Activated naive CD8-positive, alpha-beta T cell treated with anti-CD3 and anti-CD28 coated beads, Interleukin-2, amount 10 ng/mL, durations not matched to agents 7 days and 5 days (primary cell): ENCODE data around the gene IRF1. TPM values are rescaled to one million over a fixed set of nuclear protein-coding genes. Genes with fewer than 3 reads are reported as not detected.
A peak's percentile ranks its signal among the peaks of the same experiment; 100 is the strongest.

Experiments
- ATAC-seq: fragments of 150-1000 bp; cut with Tn5 transposase; one replicate; pipeline ENCODE4 v1.10.0; 2021; ENCODE audit warnings: low read depth, moderate library complexity
- POLR2A ChIA-PET: fragments of 350-600 bp; sonication (Branson Sonifier 250); formaldehyde crosslinking; loops from one replicate; lab custom pipeline; 2021; ENCODE audit warnings: antibody characterized with exemption; lab: Charles Lee
- DNase-seq: peaks from one replicate; pipeline ENCODE4 v3.0.0; 2021
- H3K27ac Mint-ChIP-seq: one replicate; pipeline ENCODE4 v1.8.0; 2022; ENCODE audit warnings: mild to moderate bottlenecking, mixed read lengths
- H3K27me3 Mint-ChIP-seq: one replicate; pipeline ENCODE4 v1.8.0; 2022; ENCODE audit warnings: mild to moderate bottlenecking, moderate library complexity, mixed read lengths
- H3K36me3 Mint-ChIP-seq: one replicate; pipeline ENCODE4 v1.8.0; 2021; ENCODE audit warnings: mild to moderate bottlenecking, mixed read lengths
- H3K4me1 Mint-ChIP-seq: one replicate; pipeline ENCODE4 v1.8.0; 2021; ENCODE audit warnings: mixed read lengths
- H3K4me3 Mint-ChIP-seq: one replicate; pipeline ENCODE4 v1.8.0; 2022; ENCODE audit warnings: mild to moderate bottlenecking, moderate library complexity, mixed read lengths
- H3K9me3 Mint-ChIP-seq: one replicate; pipeline ENCODE4 v1.8.0; 2021; ENCODE audit warnings: mixed read lengths
- total RNA-seq, 2 experiments: library from RNA; stranded (reverse); gene quantifications; one replicate each; pipeline ENCODE4 v1.2.3, GENCODE V29; 2021

IRF1 gene
- total RNA-seq, 2 experiments from 2014 or later, result 228 to 238 TPM

DNA sequence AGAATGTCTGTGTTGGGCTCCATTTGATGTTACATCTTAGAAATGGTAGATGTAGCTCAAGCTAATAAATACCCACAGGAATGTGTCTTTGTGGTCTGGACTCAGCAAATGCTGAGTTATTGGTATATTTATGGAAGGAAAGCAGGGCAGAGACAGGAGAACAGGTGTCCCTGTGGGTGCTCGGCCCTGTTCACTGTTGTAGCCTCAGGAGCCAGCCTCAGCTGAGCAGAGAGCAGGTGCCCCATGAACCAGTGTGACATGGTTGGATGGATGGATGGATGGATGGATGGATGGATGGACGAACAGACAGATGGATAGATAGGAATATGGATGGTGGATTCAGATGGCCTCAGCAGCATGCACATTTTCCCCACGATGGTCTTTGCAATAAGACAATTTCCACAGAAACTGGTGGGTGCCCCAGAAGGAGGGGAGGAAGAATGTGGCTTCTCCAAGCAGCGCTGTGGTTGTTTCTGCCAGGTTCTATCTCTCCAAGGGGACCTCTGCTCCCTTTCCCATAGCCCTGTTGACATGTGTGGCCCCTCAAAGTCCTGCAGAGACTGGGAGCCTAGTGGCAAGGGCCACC is 8.2 kb upstream of the IRF1 start:
- H3K27me3 Mint-ChIP-seq, result no peaks in the 10 kb centered on the region
- POLR2A ChIA-PET, result interaction anchor here (0.9 to 27.2 kb wide), 7 partner anchors 22 to 112 kb away, joined by 4 to 1195 read pairs (median 23); partner anchors contain the start of gene IRF1
- DNase-seq, result no peak
- H3K4me3 Mint-ChIP-seq, result no peak overlapping the region
- no peaks in the 10 kb centered on the region for H3K9me3 Mint-ChIP-seq
- ATAC-seq, result no peak
- peaks cover 42% of the 10 kb centered on the region for H3K4me1 Mint-ChIP-seq
- H3K27ac Mint-ChIP-seq, result peak overlapping the region; percentile 86
- H3K36me3 Mint-ChIP-seq, result no peaks in the 10 kb centered on the region

GRCh38 chr5:132498152-132498551 is 7.6 kb upstream of the IRF1 start:
- Mint-ChIP-seq H3K27me3 (no peaks in the 10 kb centered on the region), H3K4me3 (no peak overlapping the region), H3K4me1 (peaks cover 48% of the 10 kb centered on the region), H3K27ac (peak overlapping the region; percentile 90), H3K9me3 (no peaks in the 10 kb centered on the region), H3K36me3 (no peaks in the 10 kb centered on the region)
- POLR2A ChIA-PET, result interaction anchor here (1.1 to 27.2 kb wide), 7 partner anchors 21 to 249 kb away, joined by 6 to 1195 read pairs (median 21); partner anchors contain the start of genes CCNI2 and IRF1
- peak; percentile 37 for DNase-seq
- no peak for ATAC-seq

DNA sequence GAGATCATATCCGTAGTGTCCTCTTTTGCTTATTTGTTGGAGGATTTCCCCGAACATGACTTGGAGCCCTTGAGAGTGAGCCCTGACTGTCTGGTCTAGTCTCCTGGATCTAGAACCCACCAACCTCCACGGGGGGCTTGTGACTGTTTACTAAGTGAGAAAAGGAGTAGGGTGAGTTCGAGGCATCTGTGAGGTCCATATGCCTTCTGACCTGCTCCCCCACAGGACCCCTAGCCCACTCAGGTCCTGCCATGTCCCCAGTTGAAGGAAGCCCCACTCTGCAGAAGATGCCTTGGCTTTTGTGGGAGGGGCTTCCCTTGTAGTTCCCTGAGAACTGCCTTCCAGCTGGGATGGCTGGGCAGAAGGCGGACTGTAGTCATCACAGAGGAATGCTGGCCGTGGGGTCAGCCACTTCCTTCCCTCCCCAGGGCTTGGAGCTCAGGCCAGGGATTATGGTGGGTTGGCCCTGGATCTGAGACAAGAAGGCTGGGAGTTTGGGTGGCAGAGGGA is 7.0 kb upstream of the IRF1 start:
- DNase-seq (peak; percentile 38), ATAC-seq (no peak)
- H3K4me1 Mint-ChIP-seq, result peaks cover 53% of the 10 kb centered on the region
- H3K27ac Mint-ChIP-seq, result peak overlapping the region; percentile 90
- no peaks in the 10 kb centered on the region for H3K9me3 Mint-ChIP-seq
- no peaks in the 10 kb centered on the region for H3K36me3 Mint-ChIP-seq
- H3K4me3 Mint-ChIP-seq, result peak overlapping the region; percentile 87
- H3K27me3 Mint-ChIP-seq, result no peaks in the 10 kb centered on the region
- POLR2A ChIA-PET, result interaction anchor here (0.8 to 27.2 kb wide), 12 partner anchors 21 to 1649 kb away, joined by 3 to 1195 read pairs (median 17); partner anchors contain the start of genes CCNI2 and IRF1

DNA sequence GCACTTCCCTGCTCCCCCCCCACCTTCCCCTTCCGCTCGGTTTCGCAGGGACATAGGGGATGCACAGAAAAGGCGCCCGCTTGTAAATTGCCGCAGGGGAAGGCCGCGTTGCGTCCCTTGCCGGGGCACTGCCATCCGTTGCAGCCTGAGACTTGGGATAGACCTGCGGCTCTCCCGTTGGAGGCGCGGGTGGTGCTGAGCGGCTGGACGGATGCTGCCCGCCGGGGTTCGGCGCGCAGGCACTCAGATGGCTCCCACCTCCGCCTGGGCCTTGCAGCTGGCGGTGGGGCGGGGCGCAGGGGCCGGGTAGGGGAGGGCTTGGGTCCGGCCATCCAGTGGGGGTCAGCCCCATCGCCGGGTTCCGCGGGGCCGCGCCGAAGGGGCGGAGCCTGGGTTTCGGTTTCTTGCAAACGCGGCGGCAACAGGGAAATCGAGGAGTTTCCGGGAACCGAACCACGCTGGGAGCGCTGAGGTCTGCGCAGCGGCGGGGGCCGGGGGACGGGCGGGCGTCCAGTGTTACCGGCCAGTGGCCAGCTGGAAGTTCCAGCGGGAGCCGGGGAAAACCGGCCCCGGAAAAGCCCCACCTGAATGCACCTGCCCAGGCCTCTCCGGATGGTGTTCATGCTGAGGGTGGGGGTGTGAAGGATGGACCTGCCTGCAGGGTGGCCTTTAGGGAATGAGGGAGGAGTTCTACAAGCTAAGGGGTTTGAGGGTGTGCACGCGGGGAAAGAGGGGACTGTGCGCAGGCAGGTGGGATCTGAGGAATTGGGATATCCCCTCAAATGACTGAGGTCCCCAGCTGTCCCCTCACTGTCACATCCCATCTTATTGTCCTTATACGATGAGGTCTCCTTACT is 6.3 kb upstream of the IRF1 start:
- Mint-ChIP-seq H3K9me3 (no peaks in the 10 kb centered on the region), H3K36me3 (no peaks in the 10 kb centered on the region), H3K4me3 (peak overlapping the region; percentile 87), H3K27me3 (no peaks in the 10 kb centered on the region), H3K4me1 (peaks cover 58% of the 10 kb centered on the region), H3K27ac (peak overlapping the region; percentile 90)
- POLR2A ChIA-PET, result interaction anchor here (0.7 to 27.2 kb wide), 26 partner anchors 20 to 1650 kb away, joined by 3 to 1195 read pairs (median 6); partner anchors contain the start of genes CCNI2, IRF1 and SLC22A5
- peak; percentile 38 for ATAC-seq
- DNase-seq, result peak; percentile 82

DNA sequence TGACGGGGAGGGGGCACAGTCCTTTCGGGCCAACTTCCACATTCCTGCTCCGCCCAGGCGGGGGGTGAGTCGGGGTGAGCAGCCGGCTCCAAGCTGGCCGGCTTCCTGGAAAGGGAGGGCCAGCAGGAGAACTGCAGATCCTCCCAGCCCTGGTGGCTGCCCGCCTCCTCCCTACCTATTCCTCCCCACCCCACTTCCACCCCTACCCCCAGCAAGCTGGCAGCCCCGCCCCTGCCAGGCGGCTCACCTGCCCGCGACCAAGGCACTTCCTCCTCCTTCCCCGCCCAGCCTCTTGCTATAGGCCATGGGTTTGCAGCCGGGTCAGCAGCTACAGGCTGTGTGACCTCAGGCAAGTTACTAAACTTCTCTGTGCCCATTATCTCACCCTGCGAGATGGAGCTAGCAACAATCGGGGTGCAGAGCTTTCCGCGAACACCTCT is 5.6 kb upstream of the IRF1 start:
- peak overlapping the region; percentile 90 for H3K27ac Mint-ChIP-seq
- H3K27me3 Mint-ChIP-seq, result no peaks in the 10 kb centered on the region
- POLR2A ChIA-PET, result interaction anchor here (0.7 to 27.2 kb wide), 25 partner anchors 19 to 258 kb away, joined by 3 to 1195 read pairs (median 6); partner anchors contain the start of genes CCNI2, IRF1 and SLC22A5
- H3K4me1 Mint-ChIP-seq, result peaks cover 63% of the 10 kb centered on the region
- no peaks in the 10 kb centered on the region for H3K36me3 Mint-ChIP-seq
- H3K9me3 Mint-ChIP-seq, result no peaks in the 10 kb centered on the region
- peak; percentile 62 for ATAC-seq
- peak overlapping the region; percentile 87 for H3K4me3 Mint-ChIP-seq
- DNase-seq, result peak; percentile 86

DNA sequence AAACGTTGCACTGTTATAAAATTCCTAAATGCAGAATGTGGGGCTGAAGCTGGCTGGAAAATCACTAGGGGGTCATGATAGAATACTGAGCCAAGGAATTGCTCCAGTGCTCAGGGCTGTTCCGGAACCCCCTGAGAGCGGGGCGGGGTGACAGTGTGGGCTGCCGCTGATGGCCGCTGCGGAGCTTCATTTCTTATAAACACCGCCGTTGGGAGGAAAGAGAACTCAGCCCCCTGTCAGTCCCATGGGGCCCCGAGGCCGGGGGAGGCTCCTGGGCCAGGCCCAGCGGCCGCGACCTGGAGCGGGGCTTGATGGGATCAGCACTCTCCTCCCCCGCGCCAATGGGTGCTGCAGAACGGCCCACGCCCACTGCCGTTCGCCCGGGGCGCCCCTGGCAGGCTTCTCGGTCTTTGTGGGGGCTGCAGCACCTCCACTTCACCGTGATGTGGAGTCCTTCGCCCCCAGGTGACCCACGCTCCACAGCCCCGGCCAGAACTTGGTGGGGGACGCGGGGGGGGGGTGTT is 5.2 kb upstream of the IRF1 start:
- H3K36me3 Mint-ChIP-seq, result no peaks in the 10 kb centered on the region
- DNase-seq (peak; percentile 82), ATAC-seq (peak; percentile 57)
- POLR2A ChIA-PET, result interaction anchor here (0.7 to 27.2 kb wide), 26 partner anchors 19 to 128 kb away, joined by 3 to 1195 read pairs (median 6); partner anchors contain the start of genes IRF1 and SLC22A5
- H3K4me1 Mint-ChIP-seq, result peaks cover 61% of the 10 kb centered on the region
- H3K27ac Mint-ChIP-seq, result peak overlapping the region; percentile 99
- H3K9me3 Mint-ChIP-seq, result no peaks in the 10 kb centered on the region
- H3K4me3 Mint-ChIP-seq, result peak overlapping the region; percentile 87
- no peaks in the 10 kb centered on the region for H3K27me3 Mint-ChIP-seq

GRCh38 chr5:132493821-132494220 is 3.2 kb upstream of the IRF1 start:
- POLR2A ChIA-PET, result interaction anchor here (1.8 to 27.2 kb wide), 4 partner anchors 17 to 83 kb away, joined by 5 to 1195 read pairs (median 122); partner anchors contain the start of gene IRF1
- Mint-ChIP-seq H3K27me3 (no peaks in the 10 kb centered on the region), H3K36me3 (peaks cover 12% of the 10 kb centered on the region), H3K4me1 (peaks cover 52% of the 10 kb centered on the region), H3K27ac (peak overlapping the region; percentile 99), H3K4me3 (peak overlapping the region; percentile 87), H3K9me3 (no peaks in the 10 kb centered on the region)
- ATAC-seq (no peak), DNase-seq (no peak)

DNA sequence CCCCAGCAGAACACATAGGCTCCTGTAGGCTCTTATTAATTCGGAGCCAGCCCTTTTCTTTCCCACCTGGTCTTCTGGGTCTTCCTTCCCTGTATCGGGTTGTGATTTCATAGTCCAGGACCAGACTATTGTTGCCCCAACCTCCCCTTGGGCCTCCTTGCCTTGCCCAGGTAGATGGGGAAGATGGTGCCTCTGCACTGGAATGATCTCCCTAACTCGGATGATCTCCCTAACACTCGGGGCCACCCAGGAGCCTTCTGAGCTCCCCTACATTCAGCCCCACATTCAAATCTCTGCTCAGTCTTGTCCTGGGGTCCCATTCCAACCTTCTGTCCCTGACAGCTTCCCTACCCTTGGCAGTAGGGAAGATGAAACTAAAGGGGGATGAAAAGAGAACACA is 2.7 kb upstream of the IRF1 start:
- peak overlapping the region; percentile 99 for H3K27ac Mint-ChIP-seq
- H3K36me3 Mint-ChIP-seq, result peaks cover 17% of the 10 kb centered on the region
- no peaks in the 10 kb centered on the region for H3K9me3 Mint-ChIP-seq
- ATAC-seq (no peak), DNase-seq (no peak)
- H3K27me3 Mint-ChIP-seq, result no peaks in the 10 kb centered on the region
- POLR2A ChIA-PET, result interaction anchor here (0.7 to 27.2 kb wide), 5 partner anchors 16 to 83 kb away, joined by 3 to 1195 read pairs (median 211); partner anchors contain the start of gene IRF1
- H3K4me3 Mint-ChIP-seq, result peak overlapping the region; percentile 87
- peaks cover 50% of the 10 kb centered on the region for H3K4me1 Mint-ChIP-seq

DNA sequence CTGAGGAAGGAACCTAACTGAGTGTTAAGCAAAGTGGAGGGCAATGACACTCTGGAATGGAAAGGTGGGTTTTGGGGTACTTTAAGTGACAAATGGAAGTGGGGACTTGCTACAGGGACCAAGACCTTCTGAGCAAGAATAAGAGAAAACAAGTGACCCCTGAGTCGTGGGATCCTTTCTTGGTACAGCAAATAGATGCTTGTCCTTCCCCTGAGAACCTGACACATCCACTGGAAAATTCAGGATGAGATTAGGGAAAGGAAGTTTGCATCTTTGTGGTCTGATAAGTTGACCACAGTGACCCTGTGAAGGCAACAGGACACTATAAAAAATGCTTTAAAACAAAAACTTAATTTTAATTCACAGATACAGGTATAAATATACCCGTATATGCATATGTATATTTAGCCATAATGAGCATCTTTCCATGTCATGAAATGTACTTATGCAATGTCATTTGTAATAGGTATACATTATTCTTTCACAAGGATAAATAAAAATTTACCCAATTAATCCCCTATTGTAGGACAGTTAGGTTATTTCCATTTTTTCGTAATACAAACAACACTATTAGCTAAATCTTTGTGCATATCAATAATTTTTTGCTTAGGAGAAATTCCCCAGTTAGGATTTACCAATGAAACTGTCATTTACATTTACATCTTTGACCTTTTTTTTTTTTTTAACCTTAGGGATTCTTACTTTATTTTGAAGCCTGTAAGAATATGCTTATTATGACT is 2.0 kb upstream of the IRF1 start:
- POLR2A ChIA-PET, result interaction anchor here (0.7 to 30.8 kb wide), 10 partner anchors 2 to 860 kb away, joined by 3 to 1195 read pairs (median 86); partner anchors contain the start of gene IRF1
- DNase-seq, result no peak
- peak overlapping the region; percentile 84 for H3K4me3 Mint-ChIP-seq
- H3K4me1 Mint-ChIP-seq, result peaks cover 50% of the 10 kb centered on the region
- ATAC-seq, result no peak
- H3K27me3 Mint-ChIP-seq, result no peaks in the 10 kb centered on the region
- peaks cover 23% of the 10 kb centered on the region for H3K36me3 Mint-ChIP-seq
- no peaks in the 10 kb centered on the region for H3K9me3 Mint-ChIP-seq
- H3K27ac Mint-ChIP-seq, result peak overlapping the region; percentile 99

- POLR2A ChIA-PET, result interaction anchor here (0.6 to 30.8 kb wide), 18 partner anchors 1 to 216 kb away, joined by 3 to 1195 read pairs (median 21); partner anchors contain the start of gene IRF1
- no peaks in the 10 kb centered on the region for H3K27me3 Mint-ChIP-seq
- H3K36me3 Mint-ChIP-seq, result peaks cover 32% of the 10 kb centered on the region
- no peak for ATAC-seq
- H3K9me3 Mint-ChIP-seq, result no peaks in the 10 kb centered on the region
- DNase-seq, result peak; percentile 59
- peak overlapping the region; percentile 84 for H3K4me3 Mint-ChIP-seq
- H3K27ac Mint-ChIP-seq, result peak overlapping the region; percentile 90
- peaks cover 55% of the 10 kb centered on the region for H3K4me1 Mint-ChIP-seq
Measured at GRCh38 chr5:132491368-132492364, 1.1 kb upstream of the IRF1 start.

DNA sequence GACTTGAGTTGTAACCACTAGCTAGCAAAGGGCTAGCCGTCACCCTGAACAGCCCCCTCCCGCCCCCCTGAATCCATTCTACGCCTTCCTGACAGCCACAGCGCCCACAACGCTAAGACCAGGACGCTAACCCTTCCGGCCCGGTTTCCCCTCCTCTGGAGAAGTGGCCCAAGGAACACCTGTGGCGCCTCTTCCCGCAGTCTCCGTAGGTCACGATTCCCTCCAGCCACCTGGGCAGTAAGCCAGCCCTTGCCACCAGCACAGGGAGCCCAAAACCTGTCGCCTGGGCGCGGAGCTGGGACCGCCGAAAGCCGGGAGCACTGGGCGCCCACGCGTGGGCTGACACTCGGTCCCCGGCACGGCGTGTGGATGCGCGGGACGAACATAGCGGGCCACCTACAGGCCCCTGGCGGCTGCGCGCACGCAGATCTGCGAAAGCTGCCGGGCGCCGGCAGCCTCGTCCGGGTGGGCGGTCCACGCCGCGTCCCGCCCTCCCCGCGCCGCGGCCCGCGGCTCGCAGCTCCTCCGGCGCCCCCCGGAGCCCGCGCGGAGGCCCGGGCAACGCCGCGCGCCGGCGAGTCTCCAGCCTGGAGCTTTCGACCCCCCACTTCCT is 596 bp downstream of the IRF1 start:
- H3K4me1 Mint-ChIP-seq, result peaks cover 67% of the 10 kb centered on the region
- peak overlapping the region; percentile 98 for H3K4me3 Mint-ChIP-seq
- POLR2A ChIA-PET, result interaction anchor here (0.9 to 30.8 kb wide), 23 partner anchors 1 to 402 kb away, joined by 3 to 1195 read pairs (median 14); partner anchors contain the start of gene IRF1
- H3K9me3 Mint-ChIP-seq, result no peaks in the 10 kb centered on the region
- ATAC-seq (peak; percentile 22), DNase-seq (no peak)
- H3K36me3 Mint-ChIP-seq, result peaks cover 46% of the 10 kb centered on the region
- H3K27me3 Mint-ChIP-seq, result no peaks in the 10 kb centered on the region
- H3K27ac Mint-ChIP-seq, result peak overlapping the region; percentile 92
